Measurements from ENCODE around the gene FMN1. TPM values are rescaled to one million over a fixed set of nuclear protein-coding genes. Genes with fewer than 3 reads are reported as not detected.

Gene FMN1
- total RNA-seq, 1 experiment from 2014 or later: 3.9 TPM

GRCh38 chr15:33047077-33047476, 147.4 kb downstream of the FMN1 start:
- ChIA-PET POLR2A (interaction anchor here (0.6 kb wide), 1 partner anchor 100 kb away, joined by 6 read pairs; no protein-coding TSS in a partner anchor), CTCF (no interaction called here)
- Histone ChIP-seq H3K4me3 (ENCODE audit: low read depth in 2 of 2, low read length in 2 of 2) (no peak overlapping the region), H3K27me3 (ENCODE audit: control insufficient read depth, insufficient read depth, low read length) (no peaks in the 10 kb centered on the region), H3K27ac (ENCODE audit: low read length) (no peak overlapping the region), H3K9me3 (ENCODE audit: control insufficient read depth, insufficient read depth, low read depth, low read length) (peaks cover 19% of the 10 kb centered on the region; the same call in 1 of the 2 replicates), H3K4me1 (ENCODE audit: control insufficient read depth, insufficient read depth, low read length) (no peaks in the 10 kb centered on the region), H3K36me3 (ENCODE audit: control insufficient read depth, insufficient read depth, low read length) (no peaks in the 10 kb centered on the region)
- ATAC-seq: no peak
- intact Hi-C loops (cut with micrococcal nuclease; ENCODE audit: unreplicated experiment): no loop called here
- DNase-seq (ENCODE audit: low read depth, low spot score): no peak
- BruUV-seq (replicated peaks): no TSS peak
- TF ChIP-seq TCF7L2 (IDR thresholded peaks at IDR 0.05; ENCODE audit: low read depth, low read length): no peak
- no peak for TF ChIP-seq POLR2AphosphoS5 (IDR thresholded peaks at IDR 0.05; ENCODE audit: low read depth, low read length)
- TF ChIP-seq, protein P1, sequence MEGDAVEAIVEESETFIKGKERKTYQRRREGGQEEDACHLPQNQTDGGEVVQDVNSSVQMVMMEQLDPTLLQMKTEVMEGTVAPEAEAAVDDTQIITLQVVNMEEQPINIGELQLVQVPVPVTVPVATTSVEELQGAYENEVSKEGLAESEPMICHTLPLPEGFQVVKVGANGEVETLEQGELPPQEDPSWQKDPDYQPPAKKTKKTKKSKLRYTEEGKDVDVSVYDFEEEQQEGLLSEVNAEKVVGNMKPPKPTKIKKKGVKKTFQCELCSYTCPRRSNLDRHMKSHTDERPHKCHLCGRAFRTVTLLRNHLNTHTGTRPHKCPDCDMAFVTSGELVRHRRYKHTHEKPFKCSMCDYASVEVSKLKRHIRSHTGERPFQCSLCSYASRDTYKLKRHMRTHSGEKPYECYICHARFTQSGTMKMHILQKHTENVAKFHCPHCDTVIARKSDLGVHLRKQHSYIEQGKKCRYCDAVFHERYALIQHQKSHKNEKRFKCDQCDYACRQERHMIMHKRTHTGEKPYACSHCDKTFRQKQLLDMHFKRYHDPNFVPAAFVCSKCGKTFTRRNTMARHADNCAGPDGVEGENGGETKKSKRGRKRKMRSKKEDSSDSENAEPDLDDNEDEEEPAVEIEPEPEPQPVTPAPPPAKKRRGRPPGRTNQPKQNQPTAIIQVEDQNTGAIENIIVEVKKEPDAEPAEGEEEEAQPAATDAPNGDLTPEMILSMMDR (IDR thresholded peaks at IDR 0.05): no peak
- TF ChIP-seq, protein P2, sequence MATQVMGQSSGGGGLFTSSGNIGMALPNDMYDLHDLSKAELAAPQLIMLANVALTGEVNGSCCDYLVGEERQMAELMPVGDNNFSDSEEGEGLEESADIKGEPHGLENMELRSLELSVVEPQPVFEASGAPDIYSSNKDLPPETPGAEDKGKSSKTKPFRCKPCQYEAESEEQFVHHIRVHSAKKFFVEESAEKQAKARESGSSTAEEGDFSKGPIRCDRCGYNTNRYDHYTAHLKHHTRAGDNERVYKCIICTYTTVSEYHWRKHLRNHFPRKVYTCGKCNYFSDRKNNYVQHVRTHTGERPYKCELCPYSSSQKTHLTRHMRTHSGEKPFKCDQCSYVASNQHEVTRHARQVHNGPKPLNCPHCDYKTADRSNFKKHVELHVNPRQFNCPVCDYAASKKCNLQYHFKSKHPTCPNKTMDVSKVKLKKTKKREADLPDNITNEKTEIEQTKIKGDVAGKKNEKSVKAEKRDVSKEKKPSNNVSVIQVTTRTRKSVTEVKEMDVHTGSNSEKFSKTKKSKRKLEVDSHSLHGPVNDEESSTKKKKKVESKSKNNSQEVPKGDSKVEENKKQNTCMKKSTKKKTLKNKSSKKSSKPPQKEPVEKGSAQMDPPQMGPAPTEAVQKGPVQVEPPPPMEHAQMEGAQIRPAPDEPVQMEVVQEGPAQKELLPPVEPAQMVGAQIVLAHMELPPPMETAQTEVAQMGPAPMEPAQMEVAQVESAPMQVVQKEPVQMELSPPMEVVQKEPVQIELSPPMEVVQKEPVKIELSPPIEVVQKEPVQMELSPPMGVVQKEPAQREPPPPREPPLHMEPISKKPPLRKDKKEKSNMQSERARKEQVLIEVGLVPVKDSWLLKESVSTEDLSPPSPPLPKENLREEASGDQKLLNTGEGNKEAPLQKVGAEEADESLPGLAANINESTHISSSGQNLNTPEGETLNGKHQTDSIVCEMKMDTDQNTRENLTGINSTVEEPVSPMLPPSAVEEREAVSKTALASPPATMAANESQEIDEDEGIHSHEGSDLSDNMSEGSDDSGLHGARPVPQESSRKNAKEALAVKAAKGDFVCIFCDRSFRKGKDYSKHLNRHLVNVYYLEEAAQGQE (IDR thresholded peaks at IDR 0.05; ENCODE audit: insufficient read depth in 1 of 2, low read depth in 2 of 2, low read length in 1 of 2): no peak
- no peak for TF ChIP-seq SIN3A (IDR thresholded peaks at IDR 0.05; ENCODE audit: borderline replicate concordance, insufficient read depth, low read depth, low read length)
- in situ Hi-C loops (cut with HindIII; ENCODE audit: low pct_unique_long_range_greater_than_20kb, low sequenced_read_pairs): no loop called here

GRCh38 chr15:33046329-33046728, 148.2 kb downstream of the FMN1 start:
- no TSS peak for BruUV-seq (replicated peaks)
- intact Hi-C loops (cut with micrococcal nuclease; ENCODE audit: unreplicated experiment) (no loop called here), in situ Hi-C loops (cut with HindIII; ENCODE audit: low pct_unique_long_range_greater_than_20kb, low sequenced_read_pairs) (no loop called here)
- ATAC-seq: no peak
- no peaks in the 10 kb centered on the region for H3K36me3 ChIP-seq (ENCODE audit: control insufficient read depth, insufficient read depth, low read length)
- no peak overlapping the region for H3K4me3 ChIP-seq (ENCODE audit: low read depth in 2 of 2, low read length in 2 of 2)
- POLR2A ChIA-PET: no interaction called here
- H3K4me1 ChIP-seq (ENCODE audit: control insufficient read depth, insufficient read depth, low read length): no peaks in the 10 kb centered on the region
- no peaks in the 10 kb centered on the region for H3K27me3 ChIP-seq (ENCODE audit: control insufficient read depth, insufficient read depth, low read length)
- H3K9me3 ChIP-seq (ENCODE audit: control insufficient read depth, insufficient read depth, low read depth, low read length): peaks cover 19% of the 10 kb centered on the region; the same call in 1 of the 2 replicates
- DNase-seq (ENCODE audit: low read depth, low spot score): no peak
- CTCF ChIA-PET: no interaction called here
- H3K27ac ChIP-seq (ENCODE audit: low read length): no peak overlapping the region
- TF ChIP-seq, protein P2 (IDR thresholded peaks at IDR 0.05; ENCODE audit: insufficient read depth in 1 of 2, low read depth in 2 of 2, low read length in 1 of 2): no peak
- TF ChIP-seq POLR2AphosphoS5 (IDR thresholded peaks at IDR 0.05; ENCODE audit: low read depth, low read length) (no peak), TCF7L2 (IDR thresholded peaks at IDR 0.05; ENCODE audit: low read depth, low read length) (no peak), SIN3A (IDR thresholded peaks at IDR 0.05; ENCODE audit: borderline replicate concordance, insufficient read depth, low read depth, low read length) (no peak)
- TF ChIP-seq, protein P1 (IDR thresholded peaks at IDR 0.05): no peak
